GM23248 (cell line): Measurements from ENCODE around the gene TCF7L2.

Source experiments
- EZH2 ChIP-seq: fragments of 200-600 bp; sonication (generic); IDR thresholded peaks from 2 replicates; pipeline ENCODE4 v1.6.1; 2018; ENCODE audit warnings: antibody characterized with exemption, mild to moderate bottlenecking; ENCODE audit not compliant: insufficient read depth, poor library complexity, severe bottlenecking
- EZH2phosphoT487 ChIP-seq: fragments of 200-600 bp; sonication (generic); IDR thresholded peaks from 2 replicates; pipeline ENCODE4 v1.6.1; 2018; ENCODE audit warnings: antibody characterized with exemption, moderate library complexity, mild to moderate bottlenecking, low read depth; ENCODE audit not compliant: insufficient read depth

GRCh38 chr10:112913661-112914287, 36.3 kb upstream of the TCF7L2 start:
- TF ChIP-seq EZH2phosphoT487 (no peak), EZH2 (no peak)
